Thoracic aorta (tissue), 2 donors: ENCODE results near the gene THADA. TPM values are rescaled to one million over a fixed set of nuclear protein-coding genes. Genes with fewer than 3 reads are reported as not detected.
"Not testable (repeated sequence)": the region's sequence is repeated elsewhere in the genome, so short reads cannot be mapped to it uniquely, and the experiment has no call there.

Source experiments
- ATAC-seq: fragments of 150-250 bp; one replicate; pipeline ENCODE4 v1.8.0; 2017; ENCODE audit warnings: low read depth; ENCODE audit not compliant: insufficient number of reproducible peaks, low FRiP score
- DNase-seq: peaks from one replicate; pipeline ENCODE4 v3.0.0-alpha.2; 2020; ENCODE audit warnings: low spot score
- H3K27ac ChIP-seq, 2 donors: fragments of 200-600 bp; sonication (generic); 1 replicate in 1 of 2; 2 replicates in 1 of 2; pipeline ENCODE4 v1.5.1; 2016; ENCODE audit warnings: mild to moderate bottlenecking in 2 of 2, moderate library complexity in 2 of 2
- H3K27me3 ChIP-seq: fragments of 200-600 bp; sonication (generic); replicated peaks from 2 replicates; pipeline ENCODE4 v1.6.0; 2016; ENCODE audit warnings: mild to moderate bottlenecking; ENCODE audit not compliant: insufficient read depth
- H3K36me3 ChIP-seq: fragments of 200-600 bp; sonication (generic); one replicate; pipeline ENCODE4 v1.5.1; 2016
- H3K4me1 ChIP-seq, 2 donors: fragments of 200-600 bp; sonication (generic); 1 replicate in 1 of 2; 2 replicates in 1 of 2; pipeline versions ENCODE4 v1.5.1 to v1.6.0; 2016; ENCODE audit warnings: low read depth in 2 of 2, mild to moderate bottlenecking in 1 of 2; ENCODE audit not compliant: control insufficient read depth in 1 of 2
- H3K4me3 ChIP-seq: fragments of 200-600 bp; sonication (generic); 2 replicates; pipeline ENCODE4 v1.5.1; 2016; ENCODE audit warnings: mild to moderate bottlenecking
- H3K9me3 ChIP-seq: fragments of 200-600 bp; sonication (generic); 2 replicates; pipeline ENCODE4 v1.5.1; 2016
- total RNA-seq, 2 donors: library from RNA; depleted of rRNA; stranded (reverse); fragments of >200 nt; gene quantifications; one replicate each; pipeline versions ENCODE4 v1.1.0 to v1.2.3, GENCODE V29; 2016
- TF ChIP-seq, protein P1 (sequence below): fragments of 200-600 bp; sonication (generic); IDR thresholded peaks from one replicate; pipeline ENCODE4 v1.5.1; 2019; ENCODE audit warnings: antibody characterized with exemption

Gene THADA
- total RNA-seq, 2 donors from 2014 or later: 33.3 to 46.6 TPM

GRCh38 chr2:43557196-43557595 lies 38.6 kb downstream of the THADA start:
- Histone ChIP-seq H3K36me3 (peaks cover 14% of the 10 kb centered on the region), H3K4me3 (no peak overlapping the region), H3K27me3 (no peaks in the 10 kb centered on the region), H3K9me3 (no peaks in the 10 kb centered on the region), H3K27ac (no peak overlapping the region), H3K4me1 (no peaks in the 10 kb centered on the region)
- ATAC-seq: no peak
- DNase-seq: no peak
- TF ChIP-seq, protein P1, sequence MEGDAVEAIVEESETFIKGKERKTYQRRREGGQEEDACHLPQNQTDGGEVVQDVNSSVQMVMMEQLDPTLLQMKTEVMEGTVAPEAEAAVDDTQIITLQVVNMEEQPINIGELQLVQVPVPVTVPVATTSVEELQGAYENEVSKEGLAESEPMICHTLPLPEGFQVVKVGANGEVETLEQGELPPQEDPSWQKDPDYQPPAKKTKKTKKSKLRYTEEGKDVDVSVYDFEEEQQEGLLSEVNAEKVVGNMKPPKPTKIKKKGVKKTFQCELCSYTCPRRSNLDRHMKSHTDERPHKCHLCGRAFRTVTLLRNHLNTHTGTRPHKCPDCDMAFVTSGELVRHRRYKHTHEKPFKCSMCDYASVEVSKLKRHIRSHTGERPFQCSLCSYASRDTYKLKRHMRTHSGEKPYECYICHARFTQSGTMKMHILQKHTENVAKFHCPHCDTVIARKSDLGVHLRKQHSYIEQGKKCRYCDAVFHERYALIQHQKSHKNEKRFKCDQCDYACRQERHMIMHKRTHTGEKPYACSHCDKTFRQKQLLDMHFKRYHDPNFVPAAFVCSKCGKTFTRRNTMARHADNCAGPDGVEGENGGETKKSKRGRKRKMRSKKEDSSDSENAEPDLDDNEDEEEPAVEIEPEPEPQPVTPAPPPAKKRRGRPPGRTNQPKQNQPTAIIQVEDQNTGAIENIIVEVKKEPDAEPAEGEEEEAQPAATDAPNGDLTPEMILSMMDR: no peak

- no peaks in the 10 kb centered on the region for H3K27me3 ChIP-seq
- TF ChIP-seq, protein P1: no peak
- no peak overlapping the region for H3K27ac ChIP-seq
- DNase-seq (no peak), ATAC-seq (no peak)
- no peaks in the 10 kb centered on the region for H3K4me1 ChIP-seq
- no peaks in the 10 kb centered on the region for H3K9me3 ChIP-seq
- H3K4me3 ChIP-seq: no peak overlapping the region
- H3K36me3 ChIP-seq: peaks cover 19% of the 10 kb centered on the region
These were observed 39.6 kb downstream of the THADA start for GRCh38 chr2:43556256-43556655.

- Histone ChIP-seq H3K4me3 (no peak overlapping the region), H3K36me3 (peaks cover 20% of the 10 kb centered on the region), H3K27ac (no peak overlapping the region), H3K4me1 (no peaks in the 10 kb centered on the region), H3K27me3 (no peaks in the 10 kb centered on the region), H3K9me3 (no peaks in the 10 kb centered on the region)
- ATAC-seq: no peak
- TF ChIP-seq, protein P1: no peak
- no peak for DNase-seq
These were observed 42.4 kb downstream of the THADA start for GRCh38 chr2:43553341-43553855.

GRCh38 chr2:43551990-43552389 lies 43.8 kb downstream of the THADA start:
- no peak overlapping the region for H3K4me3 ChIP-seq
- TF ChIP-seq, protein P1: no peak
- H3K4me1 ChIP-seq: no peaks in the 10 kb centered on the region
- H3K9me3 ChIP-seq: no peaks in the 10 kb centered on the region
- peaks cover 18% of the 10 kb centered on the region for H3K36me3 ChIP-seq
- ATAC-seq (no peak), DNase-seq (no peak)
- H3K27ac ChIP-seq: no peak overlapping the region
- no peaks in the 10 kb centered on the region for H3K27me3 ChIP-seq

DNA sequence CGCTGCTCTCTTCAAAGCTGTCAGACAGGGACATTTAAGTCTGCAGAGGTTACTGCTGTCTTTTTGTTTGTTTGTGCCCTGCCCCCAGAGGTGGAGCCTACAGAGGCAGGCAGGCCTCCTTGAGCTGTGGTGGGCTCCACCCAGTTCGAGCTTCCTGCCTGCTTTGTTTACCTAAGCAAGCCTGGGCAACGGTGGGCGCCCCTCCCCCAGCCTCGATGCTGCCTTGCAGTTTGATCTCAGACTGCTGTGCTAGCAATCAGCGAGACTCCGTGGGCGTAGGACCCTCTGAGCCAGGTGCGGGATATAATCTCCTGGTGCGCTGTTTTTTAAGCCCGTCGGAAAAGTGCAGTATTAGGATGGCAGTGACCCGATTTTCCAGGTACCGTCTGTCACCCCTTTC lies 47.5 kb downstream of the THADA start:
- H3K4me1 ChIP-seq, H3K36me3 ChIP-seq, ATAC-seq, DNase-seq, H3K9me3 ChIP-seq, H3K4me3 ChIP-seq, H3K27me3 ChIP-seq, H3K27ac ChIP-seq: not testable (repeated sequence)

- TF ChIP-seq, protein P1: peak; percentile 66
- ATAC-seq: no peak
These were observed 53.4 kb downstream of the THADA start for GRCh38 chr2:43542285-43542933.

More at GRCh38 chr2:43542285-43542933, 53.4 kb downstream of the THADA start:
- no peak for DNase-seq
- no peaks in the 10 kb centered on the region for H3K36me3 ChIP-seq
- H3K27me3 ChIP-seq: no peaks in the 10 kb centered on the region
- no peaks in the 10 kb centered on the region for H3K9me3 ChIP-seq
- peak overlapping the region in 1 of 2 donors; percentile 78 for H3K27ac ChIP-seq
- H3K4me3 ChIP-seq: no peak overlapping the region
- H3K4me1 ChIP-seq: peaks cover 36 to 44% of the 10 kb centered on the region in 2 donors
